Measurements from ENCODE around the gene ZNRF3.
A peak's percentile ranks its signal among the peaks of the same experiment; 100 is the strongest.
"Not testable (repeated sequence)": the region's sequence is repeated elsewhere in the genome, so short reads cannot be mapped to it uniquely, and the experiment has no call there.

The ZNRF3 gene

DNA sequence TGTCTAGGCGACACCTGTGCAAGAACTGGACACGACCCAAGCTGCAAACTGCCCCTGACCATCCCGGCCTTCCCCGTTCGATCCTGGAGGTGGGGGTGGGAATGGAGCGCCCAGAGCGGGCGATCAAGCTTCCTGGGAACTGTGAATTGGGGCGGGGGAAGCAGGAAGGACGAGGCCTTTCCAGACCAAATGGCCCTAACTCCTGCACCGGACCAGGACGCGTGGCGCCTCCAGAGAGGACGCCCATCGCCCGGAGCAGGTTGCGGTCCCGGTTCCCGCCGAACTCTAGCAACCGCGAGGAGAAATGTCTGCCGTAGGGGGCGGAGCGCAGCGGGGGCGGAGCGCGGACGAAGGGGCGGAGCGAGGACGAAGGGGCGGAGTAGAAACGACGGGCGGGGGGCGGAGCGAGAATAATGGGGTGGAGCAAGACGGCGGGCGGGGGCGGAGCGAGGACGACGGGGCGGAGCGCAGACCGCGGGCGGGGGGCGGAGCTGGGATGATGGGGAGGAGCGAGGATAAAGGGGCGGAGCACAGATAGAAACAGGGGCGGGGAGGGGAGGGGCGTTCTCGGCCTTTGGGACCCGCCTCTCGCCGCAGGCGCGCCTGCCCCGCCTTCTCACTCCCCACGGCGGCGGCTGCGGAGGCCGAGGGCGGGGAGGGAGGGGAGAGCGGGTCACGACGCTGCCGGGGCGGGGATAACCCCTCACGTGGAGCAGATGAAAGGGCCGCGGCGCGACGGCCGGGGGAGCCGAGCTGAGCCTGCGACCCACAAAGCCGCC is at the start of gene ZNRF3:
TSS of gene ZNRF3 (plus strand) at position 695 of the 779 bp plus-strand sequence. CDS start 195 bp downstream, outside the sequence.
- DNase-seq (ENCODE audit: low read depth), result peak; percentile 90

DNA sequence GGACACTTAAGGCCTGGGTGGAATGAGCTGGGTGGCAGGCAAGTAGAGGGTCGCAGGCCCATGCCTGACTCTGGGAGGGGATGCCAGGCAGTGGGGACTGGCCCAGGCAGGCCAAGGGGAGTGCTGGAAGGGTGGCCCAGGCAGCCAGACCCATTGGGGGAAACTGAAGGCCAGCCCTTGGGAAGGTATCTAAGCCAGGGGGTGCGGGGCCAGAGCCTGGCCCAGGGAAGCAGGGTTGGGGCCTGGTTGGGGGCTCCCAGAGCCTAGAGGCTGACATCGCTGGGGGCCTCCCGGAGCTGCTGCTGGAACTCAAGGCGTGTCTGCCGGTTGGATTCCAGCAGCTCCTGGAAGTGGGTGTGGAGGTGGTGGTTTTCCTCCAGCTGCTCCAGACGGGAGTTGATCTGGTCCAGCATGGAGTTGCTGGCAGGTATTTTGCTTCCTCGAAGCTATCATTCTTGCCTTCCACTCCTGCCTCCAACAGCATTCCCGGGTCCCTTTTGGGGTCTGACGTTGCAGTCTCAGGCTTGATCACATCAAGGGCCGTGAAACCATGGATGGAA is 47.7 kb upstream of the ZNRF3 start:
- no peak for DNase-seq (ENCODE audit: low read depth)

DNA sequence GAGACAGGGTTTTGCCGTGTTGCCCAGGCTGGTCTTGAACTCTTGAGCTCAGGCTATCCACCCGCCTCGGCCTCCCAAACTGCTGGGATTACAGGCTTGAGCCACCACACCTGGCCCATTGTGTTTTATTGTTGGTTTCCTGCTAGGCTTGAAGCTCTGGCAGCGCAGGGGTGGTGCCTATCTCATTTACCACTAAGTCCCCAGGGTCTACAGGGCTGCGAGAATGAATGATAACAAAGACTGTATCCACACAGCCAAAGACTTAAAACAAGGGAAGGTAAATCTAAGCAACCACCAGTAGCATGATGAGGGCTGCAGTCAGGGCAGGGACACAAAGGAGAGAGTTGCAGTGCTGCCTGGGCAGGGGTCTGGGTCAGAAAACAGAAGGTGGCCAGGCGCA is 45.7 kb upstream of the ZNRF3 start:
- DNase-seq (ENCODE audit: low read depth), result no peak

DNA sequence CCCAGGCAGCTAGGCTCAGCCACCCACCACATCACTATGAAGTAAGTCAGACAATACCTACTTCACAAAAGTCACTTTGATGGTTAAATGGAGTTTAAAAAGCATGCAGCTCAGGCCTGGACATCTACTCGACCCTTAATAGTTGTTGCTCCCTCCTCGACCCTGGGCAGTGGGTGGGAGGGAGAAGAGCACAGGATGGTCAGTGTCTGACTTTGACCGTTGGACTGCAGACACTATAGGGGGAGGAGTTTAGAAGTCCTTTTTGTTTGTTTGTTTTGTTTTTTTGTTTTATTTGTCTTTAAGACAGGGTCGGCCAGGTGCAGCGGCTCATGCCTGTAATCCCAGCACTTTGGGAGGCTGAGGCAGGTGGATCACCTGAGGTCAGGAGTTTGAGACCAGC is 44.4 kb upstream of the ZNRF3 start:
- no peak for DNase-seq (ENCODE audit: low read depth)

DNA sequence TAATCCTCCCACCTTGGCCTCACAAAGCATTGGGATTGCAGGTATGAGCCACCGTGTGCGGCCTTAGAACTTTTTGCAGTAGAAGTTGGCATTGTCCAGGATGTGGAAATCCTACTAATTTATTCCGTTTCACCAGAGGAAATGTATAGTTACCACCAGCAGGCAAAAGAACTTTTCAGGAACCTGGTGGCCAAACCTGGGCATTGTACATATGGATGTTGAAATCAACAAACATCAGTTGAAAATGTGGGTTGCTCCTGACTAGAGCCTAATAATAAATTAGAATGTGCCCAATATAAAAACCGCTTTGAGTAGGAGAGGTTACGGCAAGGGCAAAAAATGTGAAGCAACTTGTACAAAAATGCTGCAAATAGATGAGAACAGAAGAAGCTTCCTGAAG is 42.3 kb upstream of the ZNRF3 start:
- DNase-seq (ENCODE audit: low read depth), result no peak

DNA sequence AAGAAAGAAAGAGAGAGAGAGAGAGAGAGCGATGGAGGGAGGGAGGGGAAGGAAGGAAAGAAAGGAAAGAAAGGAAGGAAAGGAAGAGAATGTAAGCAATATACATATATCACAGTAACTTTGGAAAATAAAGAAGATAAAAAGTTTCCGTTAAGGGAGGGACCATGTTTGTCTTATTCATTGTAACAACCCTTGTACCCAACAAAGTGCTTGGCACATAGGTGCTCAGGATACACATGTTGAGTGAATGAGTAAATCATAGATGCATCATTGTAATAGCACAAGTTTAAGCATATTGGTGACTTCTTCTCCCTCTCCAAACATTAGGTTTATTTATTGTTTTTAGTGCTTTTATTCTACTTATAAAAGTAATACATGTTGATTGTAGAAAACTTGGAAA is 39.7 kb upstream of the ZNRF3 start:
- no peak for DNase-seq (ENCODE audit: low read depth)

DNA sequence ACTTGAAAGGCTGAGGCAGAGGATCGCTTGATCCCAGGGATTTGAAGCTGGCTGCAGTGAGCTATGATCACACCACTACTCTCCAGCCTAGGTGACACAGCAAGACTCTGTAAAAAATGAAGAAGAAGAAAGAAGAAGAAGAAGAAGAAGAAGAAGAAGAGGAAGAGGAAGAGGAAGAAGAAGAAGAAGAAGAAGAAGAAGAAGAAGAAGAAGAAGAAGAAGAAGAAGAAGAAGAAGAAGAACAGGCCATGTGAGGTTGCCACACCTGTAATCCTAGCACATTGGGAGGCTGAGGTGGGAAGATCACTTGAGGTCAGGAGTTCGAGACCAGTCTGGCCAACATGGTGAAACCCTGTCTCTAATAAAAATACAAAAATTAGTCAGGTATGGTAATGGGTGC is 39.1 kb upstream of the ZNRF3 start:
- not testable (repeated sequence) for DNase-seq (ENCODE audit: low read depth)

DNA sequence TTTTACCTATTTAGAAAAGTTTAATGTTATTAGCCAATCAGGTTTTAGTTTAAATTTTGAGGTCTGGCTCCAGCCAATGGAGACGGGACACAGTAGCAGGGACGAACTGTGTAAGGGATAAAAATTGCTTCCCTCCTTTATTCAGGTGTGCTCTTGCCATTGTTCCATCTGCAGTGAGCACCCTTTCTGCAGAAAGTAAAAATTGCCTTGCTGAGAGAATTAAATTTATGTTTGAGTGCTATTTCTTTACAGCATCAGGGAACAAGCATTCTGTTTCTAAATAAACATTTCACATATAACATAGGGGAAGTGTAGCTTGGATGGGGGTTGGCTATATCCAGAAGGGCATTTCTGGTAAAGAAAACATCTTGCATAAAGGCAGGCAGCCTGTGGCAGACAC is 36.4 kb upstream of the ZNRF3 start:
- no peak for DNase-seq (ENCODE audit: low read depth)

DNA sequence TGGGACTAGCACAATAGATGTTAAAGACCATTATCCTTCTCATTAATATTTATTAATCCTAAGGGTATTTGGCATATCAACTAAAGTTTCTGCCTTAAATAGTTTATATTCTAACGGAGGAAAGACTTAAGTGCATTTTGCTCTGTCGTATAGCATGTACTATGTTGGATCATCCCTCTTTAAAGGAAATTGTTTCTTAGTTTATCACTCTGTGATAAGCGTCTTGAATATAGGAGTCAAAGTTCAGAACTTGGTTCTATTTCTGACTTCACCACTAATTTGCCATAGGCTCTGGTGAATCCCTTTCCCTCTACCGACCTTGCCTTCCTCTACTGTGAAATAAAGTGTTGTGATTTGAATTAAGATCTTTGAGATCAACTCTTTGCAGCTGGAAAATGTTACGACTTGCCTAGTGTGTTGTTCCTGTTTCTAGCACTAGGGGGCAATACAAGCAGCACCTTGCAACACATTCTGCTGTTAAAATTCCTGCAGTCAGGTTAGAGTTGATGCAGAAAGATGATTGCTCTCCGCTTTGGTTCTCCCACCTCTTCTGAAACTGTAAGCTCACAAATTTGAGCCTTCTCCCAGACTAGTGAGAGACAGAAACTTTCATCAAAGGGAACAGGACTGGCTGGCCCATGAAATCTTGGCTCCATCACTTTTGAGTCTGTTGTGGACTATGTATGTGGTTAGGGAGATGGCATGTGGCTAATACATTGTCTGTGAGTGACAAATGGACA is 27.8 kb upstream of the ZNRF3 start:
- DNase-seq (ENCODE audit: low read depth), result peak; percentile 37

DNA sequence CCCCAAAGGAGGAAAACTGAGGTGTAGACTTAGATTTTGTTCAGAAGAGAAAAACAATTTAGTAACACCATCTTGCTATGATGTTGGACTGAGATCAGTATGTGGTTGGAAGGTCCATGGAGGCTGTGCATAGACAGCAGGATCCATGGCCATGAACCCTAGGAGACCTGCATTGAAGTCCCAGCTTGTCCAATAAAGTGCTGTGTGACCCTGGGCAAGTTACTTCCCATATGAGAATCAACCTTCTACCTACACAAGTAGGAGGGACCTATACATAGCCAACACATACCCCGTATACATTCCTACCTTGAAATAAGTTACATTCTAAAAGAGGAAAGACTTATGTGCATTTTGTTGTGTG is 27.3 kb upstream of the ZNRF3 start:
- DNase-seq (ENCODE audit: low read depth), result no peak

DNA sequence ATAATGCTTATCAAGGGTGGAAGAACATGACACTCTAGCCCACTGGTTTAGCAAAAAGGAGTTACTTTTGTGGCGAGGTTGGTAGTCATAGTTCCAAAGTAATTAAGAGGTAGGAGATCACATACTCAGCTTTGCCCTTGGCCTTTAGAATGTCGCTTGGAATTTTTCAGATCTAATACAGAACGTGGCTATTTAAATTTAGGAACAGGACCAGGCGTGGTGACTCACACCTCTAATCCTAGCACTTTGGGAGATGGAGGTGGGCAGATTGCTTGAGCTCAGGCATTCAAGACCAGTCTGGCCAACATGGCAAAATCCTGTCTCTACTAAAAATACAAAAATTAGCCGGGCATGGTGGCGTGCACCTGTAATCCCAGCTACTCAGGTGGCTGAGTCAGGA is 26.1 kb upstream of the ZNRF3 start:
- no peak for DNase-seq (ENCODE audit: low read depth)

DNA sequence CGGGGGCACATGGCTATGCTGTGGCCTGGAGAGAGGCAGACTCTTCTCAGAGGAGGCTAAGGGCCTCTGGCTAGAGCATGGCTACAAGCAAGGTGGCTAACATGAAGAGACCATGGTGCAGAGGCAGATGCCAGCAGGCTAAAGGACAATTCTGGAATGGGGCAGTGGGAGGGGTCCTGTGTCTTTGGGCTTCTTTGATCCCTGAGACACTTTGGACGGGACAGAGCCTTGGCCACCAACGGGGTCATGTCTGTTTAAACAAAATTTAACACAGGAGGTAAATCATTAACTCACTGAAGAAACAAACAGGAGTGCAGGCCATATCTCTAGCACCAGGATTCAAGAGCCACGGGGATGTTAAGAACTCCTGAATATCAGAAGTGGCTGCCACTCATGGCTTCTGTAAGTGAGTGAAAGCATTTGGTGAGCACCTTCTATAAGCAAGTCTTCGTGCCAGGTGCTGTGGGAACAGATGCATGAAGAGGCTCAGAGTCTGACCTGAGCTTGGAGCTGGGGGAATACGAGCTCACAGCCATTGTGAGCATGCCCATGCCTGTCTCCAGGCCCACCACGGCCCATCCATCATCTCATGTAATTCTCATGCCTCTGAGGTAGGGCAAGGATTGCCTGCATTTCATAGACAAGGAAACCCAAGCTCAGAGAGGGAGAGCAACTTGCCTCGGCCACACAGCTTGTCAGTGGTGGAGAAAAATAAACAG is 18.3 kb upstream of the ZNRF3 start:
- no peak for DNase-seq (ENCODE audit: low read depth)

DNA sequence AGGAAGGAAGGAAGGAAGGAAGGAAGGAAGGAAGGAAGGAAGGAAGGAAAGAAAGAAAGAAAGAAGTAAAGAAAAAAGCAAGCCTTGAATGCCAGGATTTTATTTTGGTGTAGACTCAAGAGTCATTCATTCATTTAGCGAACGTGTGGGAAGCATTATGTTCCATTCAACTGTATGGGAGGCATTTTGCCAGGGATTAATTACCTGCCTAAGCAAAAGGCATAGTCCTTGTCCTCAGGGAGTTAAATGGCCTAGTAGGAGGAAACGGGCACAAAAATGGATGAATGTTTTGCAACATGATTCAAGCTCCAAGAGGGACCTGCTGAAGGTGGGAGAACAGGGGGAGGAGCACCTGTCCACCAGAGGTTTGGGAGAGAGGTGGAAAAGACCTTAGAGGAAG is 16.2 kb upstream of the ZNRF3 start:
- no peak for DNase-seq (ENCODE audit: low read depth)

DNA sequence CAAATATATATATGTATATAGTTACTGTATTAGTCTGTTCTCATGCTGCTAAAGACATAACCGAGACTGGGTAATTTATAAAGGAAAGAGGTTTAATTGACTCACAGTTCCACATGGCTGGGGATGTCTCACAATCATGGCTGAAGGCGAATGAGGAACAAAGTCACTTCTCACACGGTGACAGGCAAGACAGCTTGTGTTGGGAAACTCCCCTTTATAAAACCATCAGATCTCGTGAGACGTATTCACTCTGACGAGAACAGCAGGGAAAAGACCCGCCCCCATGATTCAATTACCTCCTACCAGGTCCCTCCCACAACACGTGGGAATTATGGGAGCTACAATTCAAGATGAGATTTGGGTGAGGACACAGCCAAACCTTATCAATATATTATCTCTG is 15.0 kb upstream of the ZNRF3 start:
- DNase-seq (ENCODE audit: low read depth), result not testable (repeated sequence)

DNA sequence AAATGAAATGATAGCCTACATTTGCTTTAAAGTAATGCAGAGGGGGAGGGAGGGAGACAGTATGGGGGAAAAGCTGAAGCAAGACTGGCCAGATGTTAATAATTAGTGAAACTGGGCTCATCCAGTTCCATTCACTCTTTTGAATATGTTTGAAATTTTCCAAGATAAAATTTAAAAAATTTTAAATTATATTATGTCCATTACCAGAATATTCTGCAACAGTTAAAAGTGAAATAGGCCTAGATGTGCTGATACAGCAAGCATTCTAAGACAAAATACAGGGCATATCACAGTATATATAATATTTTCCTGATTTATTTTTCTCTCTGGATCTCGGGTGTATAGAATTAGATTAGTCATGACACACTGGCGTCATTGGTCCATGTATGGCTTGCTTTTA is 13.6 kb upstream of the ZNRF3 start:
- DNase-seq (ENCODE audit: low read depth), result no peak

DNA sequence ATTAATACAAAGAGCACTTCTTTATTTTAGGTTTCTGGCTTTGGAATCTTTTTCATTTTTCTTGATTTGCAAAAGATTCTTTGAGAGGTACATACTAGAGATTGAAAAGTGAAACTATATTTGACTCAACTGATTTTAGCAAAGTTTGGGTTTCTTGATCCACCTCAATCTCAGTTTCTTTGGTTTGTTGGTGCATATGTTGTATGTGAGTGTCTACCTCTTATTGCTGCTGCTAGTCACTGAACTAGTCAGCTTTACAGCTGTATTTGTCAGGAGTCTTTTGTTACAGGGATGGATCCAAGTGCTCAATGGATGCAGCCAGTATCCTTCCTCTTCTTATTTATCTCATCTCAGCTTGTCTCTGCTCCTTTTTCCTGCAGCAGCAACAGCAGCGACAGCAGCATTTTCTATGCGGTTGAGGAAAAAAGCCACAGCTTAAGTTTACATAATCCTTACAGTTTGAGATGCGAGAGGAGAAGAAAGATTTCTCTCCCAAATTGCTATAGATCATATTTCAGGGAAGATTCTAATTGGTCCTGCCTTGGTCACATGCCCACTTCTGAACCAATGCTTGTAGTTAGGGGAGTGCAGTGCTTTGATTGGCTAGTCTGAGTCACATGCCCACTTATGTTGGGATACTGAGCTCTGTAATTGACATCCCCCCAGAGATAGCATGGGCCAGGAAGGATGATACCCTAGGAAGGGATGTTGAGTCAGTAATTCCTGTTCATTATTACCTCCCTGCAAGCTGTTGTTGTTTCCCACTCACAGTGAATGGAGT is 10.0 kb upstream of the ZNRF3 start:
- DNase-seq (ENCODE audit: low read depth), result no peak

DNA sequence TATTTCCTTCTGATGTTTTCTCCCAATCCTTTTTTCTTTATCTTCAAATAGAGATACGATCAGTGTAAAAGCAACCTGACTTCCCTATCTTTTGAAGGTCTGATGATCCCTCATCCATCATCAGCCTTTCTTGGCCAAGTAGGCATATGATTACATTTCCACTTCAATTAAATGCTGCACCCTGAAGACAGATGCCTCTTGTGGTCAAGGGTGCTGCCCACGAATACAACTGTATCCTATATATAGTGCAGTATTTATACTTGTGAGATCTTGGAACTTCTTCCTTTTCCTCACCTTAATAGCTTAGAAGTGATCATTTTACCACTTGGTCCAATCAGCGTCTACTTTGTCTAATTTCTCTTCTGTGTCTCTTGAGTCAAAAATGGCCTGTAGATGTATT is 9.3 kb upstream of the ZNRF3 start:
- DNase-seq (ENCODE audit: low read depth), result no peak

DNA sequence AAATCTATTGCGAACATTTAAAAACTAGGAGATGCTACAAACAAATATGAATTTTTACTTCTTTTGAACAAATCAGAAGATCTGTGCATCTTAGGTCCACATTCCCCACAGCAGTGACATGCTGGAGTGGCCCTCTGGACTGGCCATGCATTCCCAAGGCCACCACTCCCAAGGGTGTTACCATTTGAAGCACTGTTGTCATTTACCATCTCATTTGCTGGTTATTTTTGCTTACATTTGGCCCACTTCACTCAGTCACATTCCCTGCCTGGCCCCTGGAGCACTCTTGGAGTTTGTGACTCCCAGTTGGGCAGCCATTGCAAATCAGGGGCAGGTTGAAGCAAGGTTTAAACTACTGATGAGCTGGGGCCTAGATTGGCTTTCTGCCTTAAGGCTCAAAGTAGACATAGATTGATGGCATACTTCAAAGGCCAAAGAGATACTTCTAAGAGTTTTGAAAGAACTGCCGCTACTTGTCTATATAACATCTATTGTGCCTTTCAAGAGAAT is 8.5 kb upstream of the ZNRF3 start:
- DNase-seq (ENCODE audit: low read depth), result no peak

DNA sequence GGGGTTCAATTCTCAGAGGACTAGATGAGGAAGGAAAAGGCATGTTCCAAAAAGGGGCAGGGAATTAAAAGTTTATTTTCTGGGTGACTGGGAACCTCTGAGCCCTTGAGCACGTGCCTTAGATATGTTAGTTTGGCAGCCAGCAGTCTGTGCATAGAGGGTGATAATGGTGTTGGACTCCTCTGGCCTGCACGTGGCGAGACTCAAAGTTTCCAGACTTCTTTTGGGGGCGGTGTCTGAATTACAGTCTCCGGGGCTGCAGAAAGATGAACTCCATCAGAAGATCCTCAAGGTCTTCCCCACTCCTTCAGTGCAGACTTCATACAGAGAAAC is 861 bp upstream of the ZNRF3 start:
- peak; percentile 28 for DNase-seq (ENCODE audit: low read depth)

DNA sequence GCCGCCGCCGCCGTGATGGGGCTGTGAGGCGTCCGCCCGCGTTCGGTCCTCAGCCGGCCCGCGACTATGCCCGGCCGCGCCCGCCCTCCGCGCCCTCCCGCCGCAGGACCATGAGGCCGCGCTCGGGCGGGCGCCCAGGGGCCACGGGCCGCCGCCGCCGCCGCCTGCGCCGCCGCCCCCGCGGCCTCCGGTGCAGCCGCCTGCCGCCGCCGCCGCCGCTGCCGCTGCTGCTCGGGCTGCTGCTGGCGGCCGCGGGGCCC is 215 bp downstream of the ZNRF3 start:
- no peak for DNase-seq (ENCODE audit: low read depth)

DNA sequence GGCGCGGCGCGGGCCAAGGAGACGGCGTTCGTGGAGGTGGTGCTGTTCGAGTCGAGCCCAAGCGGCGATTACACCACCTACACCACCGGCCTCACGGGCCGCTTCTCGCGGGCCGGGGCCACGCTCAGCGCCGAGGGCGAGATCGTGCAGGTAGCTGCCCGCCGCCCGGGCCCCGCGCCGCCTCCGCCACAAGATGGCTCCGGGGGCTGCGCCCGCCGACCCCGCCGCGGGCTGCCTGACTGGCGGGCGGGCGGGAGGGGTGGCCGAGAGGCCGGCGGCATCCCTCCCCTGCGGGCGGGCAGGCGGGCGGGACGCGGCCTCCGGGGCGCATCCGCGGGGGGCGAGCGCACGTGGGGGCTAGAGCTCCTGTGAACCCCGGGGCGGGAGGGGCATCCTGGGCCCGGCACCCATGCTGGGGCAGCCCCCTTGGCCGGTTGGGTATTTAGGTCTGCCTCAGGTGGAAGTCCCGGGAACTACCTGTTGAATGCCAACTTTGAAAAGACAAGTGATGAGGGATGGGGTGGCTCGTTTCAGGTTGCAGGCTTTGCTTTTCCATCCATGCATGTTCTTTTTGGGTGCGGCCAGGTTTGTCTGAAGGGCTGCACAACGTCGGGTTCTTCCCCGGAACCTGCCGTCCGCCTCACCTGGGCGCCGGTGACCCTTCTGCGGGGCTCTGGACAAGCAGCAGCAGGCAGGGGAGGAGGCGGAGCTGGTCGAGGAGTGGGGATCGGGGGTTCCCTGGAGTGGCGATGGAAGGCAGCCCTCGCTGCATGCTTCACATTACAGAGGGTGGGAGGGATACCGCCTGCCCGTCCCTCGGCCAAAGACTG is 760 bp downstream of the ZNRF3 start:
- DNase-seq (ENCODE audit: low read depth), result no peak
